ENCODE results near the gene SLC44A4. TPM values are rescaled to one million over a fixed set of nuclear protein-coding genes. Genes with fewer than 3 reads are reported as not detected.

SLC44A4 gene
- total RNA-seq, 1 donor from 2014 or later, result 53.7 TPM

DNA sequence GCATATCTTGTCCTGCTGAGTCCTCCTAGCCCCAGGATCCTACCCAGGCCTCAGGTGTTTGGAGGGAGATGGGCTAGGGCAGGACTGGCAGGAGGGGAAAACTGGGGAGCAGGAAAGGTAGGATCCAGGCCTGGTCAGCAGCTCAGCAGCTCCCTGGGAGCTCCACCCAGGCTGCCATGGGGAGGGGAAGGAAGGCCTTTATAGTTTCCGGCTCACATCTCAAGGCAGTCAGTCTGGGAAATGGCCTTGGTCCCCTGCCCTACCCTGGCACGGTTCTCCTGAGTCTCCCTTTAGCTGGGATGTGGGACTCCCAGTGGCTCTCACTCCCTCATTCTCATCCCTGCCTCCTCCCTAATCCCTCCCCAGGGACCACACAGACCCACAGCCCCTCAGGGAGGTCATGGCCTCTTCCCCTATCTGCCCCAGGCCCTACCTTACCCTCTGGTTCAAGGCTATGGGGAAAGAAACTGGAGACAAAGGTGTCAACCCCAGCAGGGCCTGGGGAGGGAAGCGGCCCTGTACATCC lies 1.6 kb downstream of the SLC44A4 start:
- Histone ChIP-seq H3K27me3 (ENCODE audit: low read depth) (no peaks in the 10 kb centered on the region), H3K9me3 (no peaks in the 10 kb centered on the region), H3K36me3 (peaks cover 31% of the 10 kb centered on the region), H3K4me3 (peak overlapping the region; percentile 42), H3K4me1 (peaks cover 8% of the 10 kb centered on the region), H3K27ac (no peak overlapping the region)
- ATAC-seq, result no peak
- no peak for DNase-seq
- TF ChIP-seq, protein P1, sequence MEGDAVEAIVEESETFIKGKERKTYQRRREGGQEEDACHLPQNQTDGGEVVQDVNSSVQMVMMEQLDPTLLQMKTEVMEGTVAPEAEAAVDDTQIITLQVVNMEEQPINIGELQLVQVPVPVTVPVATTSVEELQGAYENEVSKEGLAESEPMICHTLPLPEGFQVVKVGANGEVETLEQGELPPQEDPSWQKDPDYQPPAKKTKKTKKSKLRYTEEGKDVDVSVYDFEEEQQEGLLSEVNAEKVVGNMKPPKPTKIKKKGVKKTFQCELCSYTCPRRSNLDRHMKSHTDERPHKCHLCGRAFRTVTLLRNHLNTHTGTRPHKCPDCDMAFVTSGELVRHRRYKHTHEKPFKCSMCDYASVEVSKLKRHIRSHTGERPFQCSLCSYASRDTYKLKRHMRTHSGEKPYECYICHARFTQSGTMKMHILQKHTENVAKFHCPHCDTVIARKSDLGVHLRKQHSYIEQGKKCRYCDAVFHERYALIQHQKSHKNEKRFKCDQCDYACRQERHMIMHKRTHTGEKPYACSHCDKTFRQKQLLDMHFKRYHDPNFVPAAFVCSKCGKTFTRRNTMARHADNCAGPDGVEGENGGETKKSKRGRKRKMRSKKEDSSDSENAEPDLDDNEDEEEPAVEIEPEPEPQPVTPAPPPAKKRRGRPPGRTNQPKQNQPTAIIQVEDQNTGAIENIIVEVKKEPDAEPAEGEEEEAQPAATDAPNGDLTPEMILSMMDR (IDR thresholded peaks at IDR 0.05), result no peak
- intact Hi-C loops (cut with DNase I), result no loop called here

DNA sequence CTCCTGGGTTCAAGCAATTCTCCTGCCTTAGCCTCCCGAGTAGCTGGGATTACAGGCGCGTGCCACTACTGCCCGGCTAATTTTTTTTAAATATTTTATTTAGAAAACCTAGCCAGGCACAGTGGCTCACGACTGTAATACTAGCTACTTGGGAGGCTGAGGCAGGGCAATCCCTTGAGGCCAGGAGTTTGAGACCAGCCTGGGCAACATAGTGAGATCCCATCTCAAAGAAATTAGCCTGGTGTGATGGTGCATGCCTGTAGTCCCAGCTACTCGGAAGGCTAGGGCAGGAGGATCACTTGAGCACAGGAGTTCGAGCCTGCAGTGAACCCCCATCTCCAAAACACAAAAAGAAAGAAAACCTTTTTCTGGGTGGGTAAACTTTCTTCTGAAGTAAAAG lies 2.4 kb downstream of the SLC44A4 start:
- peaks cover 8% of the 10 kb centered on the region for H3K4me1 ChIP-seq
- no peak overlapping the region for H3K27ac ChIP-seq
- no peaks in the 10 kb centered on the region for H3K27me3 ChIP-seq (ENCODE audit: low read depth)
- intact Hi-C loops (cut with DNase I), result no loop called here
- no peak for ATAC-seq
- no peak overlapping the region for H3K4me3 ChIP-seq
- H3K9me3 ChIP-seq, result no peaks in the 10 kb centered on the region
- TF ChIP-seq, protein P1 (IDR thresholded peaks at IDR 0.05), result no peak
- H3K36me3 ChIP-seq, result peaks cover 22% of the 10 kb centered on the region
- no peak for DNase-seq

GRCh38 chr6:31875877-31876276 lies 2.9 kb downstream of the SLC44A4 start:
- Histone ChIP-seq H3K4me1 (peaks cover 8% of the 10 kb centered on the region), H3K36me3 (peaks cover 18% of the 10 kb centered on the region), H3K9me3 (no peaks in the 10 kb centered on the region), H3K27ac (no peak overlapping the region), H3K27me3 (ENCODE audit: low read depth) (no peaks in the 10 kb centered on the region), H3K4me3 (no peak overlapping the region)
- intact Hi-C loops (cut with DNase I), result no loop called here
- no peak for ATAC-seq
- DNase-seq, result no peak
- TF ChIP-seq, protein P1 (IDR thresholded peaks at IDR 0.05), result no peak

DNA sequence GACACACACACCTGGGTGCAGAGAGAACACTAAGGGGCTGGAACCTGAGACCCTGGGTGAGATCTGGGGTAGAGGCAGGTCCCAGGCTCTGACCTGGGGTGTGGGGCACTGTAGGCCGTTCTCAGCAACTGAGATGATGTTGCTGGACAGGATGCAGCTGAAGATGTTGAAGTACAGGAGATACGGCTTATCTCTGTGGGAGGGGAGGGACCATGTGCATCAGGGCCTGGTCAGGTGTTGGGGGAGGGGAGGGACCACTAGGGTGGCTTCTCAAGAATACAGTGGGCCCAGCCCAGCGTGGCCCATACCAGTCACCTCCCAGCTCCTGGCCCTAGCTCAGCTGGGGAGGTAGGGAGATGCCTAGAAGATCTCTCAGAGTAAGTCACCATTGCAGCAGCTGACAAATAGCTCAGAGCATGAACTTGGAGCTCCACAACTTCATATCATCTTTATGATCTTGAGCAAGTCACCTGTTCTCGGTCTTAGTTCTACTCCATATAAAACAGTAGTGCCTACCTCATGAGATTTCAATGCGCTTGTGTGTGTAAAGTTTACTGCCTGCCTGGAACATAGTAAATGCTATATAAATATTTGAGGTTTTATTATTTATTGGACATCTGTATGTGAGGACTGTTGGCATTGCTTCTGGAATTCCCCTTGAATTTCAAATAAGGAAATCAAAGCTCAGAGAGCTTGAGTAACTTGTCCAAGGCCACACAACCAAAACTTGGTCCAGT lies 3.8 kb downstream of the SLC44A4 start:
- no peaks in the 10 kb centered on the region for H3K9me3 ChIP-seq
- no peak overlapping the region for H3K4me3 ChIP-seq
- no peak overlapping the region for H3K27ac ChIP-seq
- ATAC-seq (no peak), DNase-seq (no peak)
- TF ChIP-seq, protein P1 (IDR thresholded peaks at IDR 0.05), result no peak
- H3K27me3 ChIP-seq (ENCODE audit: low read depth), result no peaks in the 10 kb centered on the region
- intact Hi-C loops (cut with DNase I), result no loop called here
- H3K4me1 ChIP-seq, result peaks cover 8% of the 10 kb centered on the region
- H3K36me3 ChIP-seq, result peaks cover 9% of the 10 kb centered on the region

DNA sequence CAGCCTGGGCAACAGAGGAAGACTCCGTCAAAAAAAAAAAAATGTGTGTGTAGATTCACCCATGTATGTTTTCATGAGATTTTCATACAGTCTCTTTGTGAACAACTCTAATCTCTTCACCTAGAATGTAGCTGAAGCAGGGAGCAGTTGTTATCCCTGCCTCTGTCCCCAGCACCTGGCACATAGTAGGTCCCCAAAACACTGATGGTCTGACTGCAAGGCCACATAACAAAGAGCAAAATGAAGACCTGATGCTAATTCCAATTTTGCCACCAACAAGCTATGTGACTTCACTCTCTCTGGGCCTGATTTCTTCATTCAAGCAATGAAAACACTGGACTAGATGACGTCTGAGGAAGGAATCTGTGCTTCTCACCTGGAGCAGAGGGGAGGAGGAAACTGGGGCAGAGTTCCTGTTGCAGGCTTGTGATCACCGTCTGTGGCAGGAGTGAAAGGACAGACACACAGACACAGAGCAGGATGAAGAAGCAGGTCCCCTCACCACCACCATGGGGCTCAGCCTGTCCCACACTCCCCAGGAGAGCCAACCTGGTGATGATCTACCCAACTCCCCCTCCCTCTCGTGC lies 4.6 kb downstream of the SLC44A4 start:
- Histone ChIP-seq H3K4me3 (no peak overlapping the region), H3K27me3 (ENCODE audit: low read depth) (no peaks in the 10 kb centered on the region), H3K4me1 (peaks cover 8% of the 10 kb centered on the region), H3K27ac (no peak overlapping the region), H3K36me3 (peaks cover 3% of the 10 kb centered on the region), H3K9me3 (no peaks in the 10 kb centered on the region)
- TF ChIP-seq, protein P1 (IDR thresholded peaks at IDR 0.05), result no peak
- intact Hi-C loops (cut with DNase I), result no loop called here
- ATAC-seq (no peak), DNase-seq (no peak)
